Activated naive CD4-positive, alpha-beta T cell (primary cell): Measurements from ENCODE around the gene PPT2.
A peak's percentile ranks its signal among the peaks of the same experiment; 100 is the strongest.
"Not testable (repeated sequence)": the region's sequence is repeated elsewhere in the genome, so short reads cannot be mapped to it uniquely, and the experiment has no call there.

Experiments used
- DNase-seq, 4 experiments: peaks; one replicate each; lab custom pipeline; 2025; lab: John Stamatoyannopoulos, UW

PPT2 gene

GRCh38 chr6:32189742-32190053 is 35.8 kb downstream of the PPT2 start:
- no peak for DNase-seq

DNA sequence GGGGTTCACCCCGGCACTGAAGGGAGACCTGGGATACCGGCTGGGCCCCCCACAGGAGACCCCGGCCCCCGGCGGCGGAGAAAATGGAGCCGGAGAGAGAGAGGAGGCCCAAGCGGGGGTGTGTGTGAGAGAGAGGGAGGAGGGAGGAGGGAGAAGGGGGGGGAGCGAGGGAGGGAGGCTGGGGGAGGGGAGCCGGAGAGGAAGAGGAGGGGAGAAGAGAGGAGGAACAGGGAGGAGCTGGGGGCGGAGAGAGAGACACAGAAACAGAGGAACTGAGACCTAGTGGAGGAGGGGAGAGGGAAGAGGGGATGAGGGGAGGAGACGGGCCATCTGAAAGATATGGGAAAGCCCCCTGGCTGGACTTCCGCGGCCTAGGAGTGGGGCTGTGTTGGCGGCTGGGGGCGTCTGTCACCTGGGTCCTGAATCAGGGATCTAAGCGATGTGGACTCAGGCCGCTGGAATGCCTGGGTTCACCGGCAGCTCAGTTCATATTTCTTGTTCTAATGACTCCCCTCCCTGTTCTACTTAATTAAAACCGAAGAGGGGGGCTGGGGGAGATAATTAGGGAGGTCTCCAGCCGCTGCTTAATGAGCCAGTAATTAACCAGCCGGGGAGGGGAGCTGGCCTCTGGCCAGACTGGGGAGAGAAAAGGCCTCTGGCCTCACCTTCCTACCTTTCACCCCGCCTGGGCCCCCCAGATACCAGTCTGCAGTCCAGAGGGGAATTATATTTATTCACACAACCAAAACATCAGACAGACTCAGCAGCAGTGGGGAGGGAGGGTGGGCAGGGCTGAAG is 36.3 kb downstream of the PPT2 start, which contains the start of gene PBX2:
Gene PBX2, minus strand, starts transcription at position 149 of the 798 bp plus-strand sequence. CDS start 287 bp downstream, outside the sequence.
- peak in 3 of 4 experiments; percentile 22 to 78 (median 68) for DNase-seq

DNA sequence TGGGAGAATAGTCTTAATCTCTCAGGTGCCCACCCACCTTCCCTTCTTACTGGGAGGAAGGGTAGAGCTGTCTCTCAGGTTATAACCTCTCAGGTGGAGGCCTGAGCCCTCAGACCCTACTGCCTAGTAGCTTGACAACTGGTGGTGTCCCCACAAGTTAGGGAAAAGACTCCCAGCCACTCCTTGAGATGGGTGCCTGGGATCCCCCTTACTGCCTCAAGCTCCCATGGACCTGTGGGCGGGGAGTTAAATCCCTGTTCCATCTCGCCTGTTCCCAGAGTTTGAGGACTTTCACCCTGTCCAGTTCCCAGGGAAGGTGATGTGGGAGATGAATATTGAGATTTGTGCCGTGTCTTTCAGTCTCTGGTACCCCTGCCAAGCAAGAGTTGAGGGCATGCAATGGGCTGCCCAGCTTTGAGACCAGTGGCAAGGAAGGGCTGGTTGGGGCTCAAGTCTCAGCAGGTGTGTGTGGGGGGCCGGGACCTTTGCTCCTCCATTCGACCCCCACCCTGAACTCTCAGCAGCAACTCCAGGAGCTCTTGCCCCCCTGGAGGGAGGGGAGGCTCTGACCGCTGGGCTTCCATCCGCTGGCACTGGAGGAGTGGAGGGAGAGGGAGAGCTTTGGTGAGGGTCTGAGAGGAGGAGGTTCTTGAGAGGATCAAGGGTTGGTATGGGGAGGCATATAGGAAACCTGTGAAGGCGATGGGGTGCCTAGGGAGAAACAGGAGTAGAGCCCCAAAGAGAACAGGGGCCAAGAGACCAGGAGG is 37.2 kb downstream of the PPT2 start:
- DNase-seq = no peak

DNA sequence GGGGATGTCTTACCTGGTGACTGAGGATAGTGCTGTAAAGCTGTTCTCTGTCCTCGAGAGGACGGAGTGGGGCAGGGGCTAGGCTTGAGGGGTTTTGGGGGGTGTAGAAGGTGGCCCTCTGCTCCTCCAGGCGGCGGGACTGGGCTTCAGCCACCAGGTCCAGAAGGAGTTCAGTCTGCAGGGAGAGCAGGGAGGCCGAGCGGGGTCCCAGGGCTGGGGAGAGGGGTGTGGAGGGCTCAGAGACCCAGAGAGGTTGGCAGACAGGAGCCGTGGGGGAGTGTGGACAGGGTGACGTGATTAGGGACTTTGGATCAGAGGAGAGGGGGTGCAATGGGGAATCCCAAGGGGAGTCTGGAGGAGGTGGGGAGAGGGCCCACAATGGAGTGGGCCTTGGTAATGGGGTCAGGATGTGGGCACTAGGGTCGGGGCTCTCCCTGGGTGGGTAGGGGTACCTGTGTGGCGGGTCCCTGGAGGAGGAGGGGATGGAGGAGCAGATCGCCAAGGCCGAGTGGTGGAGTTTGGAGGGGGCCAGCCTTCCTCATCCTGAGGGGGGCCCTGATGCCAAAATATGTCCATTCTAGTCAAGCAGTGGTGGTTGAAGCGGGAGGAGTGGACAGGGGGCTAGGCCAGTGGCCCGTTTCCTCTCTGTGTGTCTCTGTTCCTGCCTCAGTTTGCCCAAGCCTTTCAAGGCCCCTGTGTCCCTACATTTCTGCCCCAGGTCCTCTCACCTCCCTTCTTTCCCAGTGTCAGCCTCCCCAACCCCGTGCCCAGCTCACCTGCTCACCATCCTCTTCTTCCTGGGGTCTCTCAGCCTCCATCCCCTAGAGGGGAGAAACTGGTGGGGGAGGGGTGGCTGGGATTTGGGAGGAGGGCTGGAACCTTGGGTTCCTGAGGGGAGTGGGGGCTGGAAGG is 38.0 kb downstream of the PPT2 start:
- no peak for DNase-seq

- peak in 2 of 4 experiments; percentile 46 to 55 for DNase-seq
Measured at GRCh38 chr6:32192608-32193039, 38.7 kb downstream of the PPT2 start, which contains the start of gene GPSM3. TSS of gene GPSM3 (minus strand) at chr6:32192643. CDS start at chr6:32192513, 130 bp downstream.

- DNase-seq = not testable (repeated sequence)
Measured at GRCh38 chr6:32193096-32193495, 39.2 kb downstream of the PPT2 start.

DNA sequence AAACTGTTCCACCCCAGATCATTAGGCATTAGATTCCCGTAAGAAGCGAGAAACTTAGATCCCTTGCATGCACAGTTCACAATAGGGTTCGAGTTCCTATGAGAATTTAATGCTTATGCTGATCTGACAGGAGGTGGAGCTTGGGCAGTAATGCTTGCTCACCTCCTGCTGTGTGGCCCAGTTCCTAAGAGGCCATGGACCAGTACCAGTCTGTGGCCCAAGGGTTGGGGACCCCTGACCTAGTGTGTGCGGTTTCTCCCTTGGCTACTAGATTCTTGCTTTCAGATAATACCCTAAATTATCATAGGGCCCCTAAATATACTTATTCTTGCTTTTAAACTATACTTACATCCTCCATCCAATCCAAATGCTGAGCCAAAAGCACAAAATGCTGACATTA is 40.4 kb downstream of the PPT2 start:
- no peak for DNase-seq

DNA sequence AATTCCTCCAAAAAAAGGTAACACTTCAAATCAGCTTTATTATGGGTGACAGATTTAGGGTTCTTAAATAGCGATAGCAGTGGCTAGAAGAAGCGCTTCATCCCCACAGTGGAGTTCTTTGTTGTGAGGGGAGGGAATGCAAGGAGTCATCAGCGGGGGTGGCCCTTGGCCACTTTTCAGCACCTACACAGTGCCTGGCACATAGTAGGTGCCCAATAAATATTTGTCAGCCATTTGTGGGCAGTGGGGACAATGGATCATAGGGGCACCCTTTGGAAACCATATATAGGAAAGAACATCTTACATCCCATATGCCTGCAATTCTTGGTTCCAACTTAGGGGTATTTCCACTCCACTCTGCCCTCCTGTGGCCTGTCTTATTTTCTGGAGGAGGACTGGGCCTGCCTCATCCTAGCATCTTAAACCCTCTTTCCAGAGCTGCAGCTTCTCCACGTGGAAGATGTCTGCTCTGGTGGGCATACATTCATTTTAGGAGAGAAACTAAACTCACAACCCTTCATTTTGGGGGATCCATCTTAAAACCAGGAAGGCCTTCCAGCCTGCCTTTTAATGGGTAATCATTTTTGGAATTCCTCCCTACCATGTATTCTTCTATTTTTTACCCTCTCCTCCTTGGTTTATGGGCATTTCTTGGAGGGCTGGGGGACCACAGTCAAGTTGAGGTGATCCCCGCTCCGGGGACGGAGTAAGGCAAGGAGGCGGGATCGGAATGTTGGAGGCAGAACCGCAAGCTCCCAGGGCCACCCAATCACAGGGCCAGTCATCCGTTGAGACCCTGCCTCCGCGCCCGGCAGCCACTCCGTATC is 41.1 kb downstream of the PPT2 start:
- DNase-seq = no peak

GRCh38 chr6:32195652-32195901 is 41.6 kb downstream of the PPT2 start:
- DNase-seq = peak; percentile 99 to 100 (median 99)

- peak in 1 of 4 experiments; percentile 51 for DNase-seq
Measured at GRCh38 chr6:32195902-32196681, 42.2 kb downstream of the PPT2 start.

- no peak for DNase-seq
Measured at GRCh38 chr6:32196682-32197616, 43.0 kb downstream of the PPT2 start.

DNA sequence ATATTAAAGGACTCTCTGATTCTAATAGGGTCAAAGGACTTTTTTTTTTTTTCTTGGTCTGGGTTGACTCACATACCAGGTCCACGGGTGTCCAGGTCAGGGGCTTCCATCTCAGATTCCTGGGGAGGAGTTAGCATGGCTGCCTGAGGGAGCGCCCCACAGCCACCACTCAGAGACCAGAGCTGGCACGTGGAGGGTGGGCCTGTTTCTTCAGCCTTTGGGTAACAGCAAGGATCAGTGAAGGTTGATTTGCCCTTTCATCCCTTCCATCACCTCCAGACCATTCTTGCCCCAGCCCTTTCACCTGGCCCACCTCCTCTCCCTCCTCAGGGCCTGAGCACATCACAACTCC is 44.4 kb downstream of the PPT2 start:
- no peak for DNase-seq

GRCh38 chr6:32198866-32199265 is 44.9 kb downstream of the PPT2 start:
- no peak for DNase-seq

DNA sequence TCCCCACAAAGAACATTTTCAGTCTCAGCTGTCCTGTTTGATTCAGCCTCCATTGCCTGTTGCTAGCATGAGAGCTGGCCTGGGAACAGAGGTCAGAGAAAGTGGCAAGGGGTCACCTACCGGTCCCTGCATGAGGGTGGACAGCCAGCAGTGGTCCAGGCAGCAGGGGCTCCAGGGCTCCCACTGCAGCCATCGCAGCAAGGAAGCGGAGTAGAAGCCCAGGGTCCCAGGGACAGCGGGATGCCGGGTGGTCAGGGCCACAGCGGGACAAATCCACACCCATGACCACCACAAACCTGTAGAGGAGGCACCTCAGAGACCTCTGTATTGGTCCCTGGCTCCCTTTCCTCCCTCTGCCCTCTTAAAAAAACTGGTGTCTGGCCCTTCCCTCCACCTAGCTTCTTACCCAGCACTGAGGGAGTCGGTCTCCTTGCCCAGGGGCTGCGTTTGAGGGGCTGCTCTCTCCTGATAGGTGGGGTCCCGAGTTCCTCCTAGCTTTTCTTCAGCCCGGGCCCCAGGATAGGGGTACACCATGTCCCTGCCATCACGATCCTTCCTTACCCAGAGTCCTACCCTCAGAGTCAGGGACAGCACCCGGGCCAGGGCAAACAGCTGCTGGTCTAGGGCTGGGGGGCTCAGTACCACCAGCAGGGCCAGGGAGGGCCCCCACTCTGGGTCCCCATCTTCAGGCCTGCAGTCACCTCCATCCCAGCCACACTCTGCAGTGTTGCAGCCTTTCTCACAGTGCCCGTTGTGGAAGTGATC is 47.0 kb downstream of the PPT2 start:
- no peak for DNase-seq

- DNase-seq = no peak
Measured at GRCh38 chr6:32202186-32202585, 48.2 kb downstream of the PPT2 start.

DNA sequence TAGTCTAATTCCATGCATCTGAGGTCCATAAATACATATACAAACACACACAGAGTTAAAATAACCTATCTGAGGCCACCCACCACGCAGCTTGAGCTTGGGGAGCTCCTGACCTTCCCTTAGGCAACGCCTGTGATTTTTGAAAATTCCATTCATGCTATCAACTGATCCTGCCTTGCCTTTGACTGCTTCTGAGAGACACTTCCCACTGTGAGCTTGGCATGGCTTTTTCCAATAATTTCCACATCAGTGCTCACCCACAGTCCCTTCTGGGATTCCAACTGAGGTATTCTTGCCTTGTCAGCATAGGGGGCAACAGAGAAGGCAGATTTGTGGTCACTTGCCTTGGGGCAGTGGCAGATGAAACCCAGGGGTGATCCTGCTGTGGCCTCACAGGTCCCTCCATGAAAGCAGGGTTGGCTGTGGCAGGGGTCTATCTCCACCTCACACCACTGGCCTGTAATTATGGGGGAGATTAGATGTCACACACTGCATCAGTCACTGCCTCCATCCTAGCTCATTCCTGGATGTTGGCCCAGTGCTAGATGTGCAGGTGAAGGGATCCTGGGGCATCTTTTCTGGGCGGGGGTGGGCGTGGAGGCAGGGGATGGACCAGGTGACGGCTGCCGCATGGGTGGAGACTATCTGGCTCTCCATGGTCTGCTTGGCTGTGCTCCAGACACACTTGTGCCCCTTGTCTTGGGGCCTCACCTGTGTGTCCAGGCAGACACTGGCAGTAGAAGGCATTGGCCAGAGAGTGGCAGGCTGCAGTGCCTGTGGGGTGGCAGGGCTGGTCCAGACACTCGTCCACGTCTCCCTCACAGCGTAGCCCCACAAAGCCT is 49.7 kb downstream of the PPT2 start:
- no peak for DNase-seq

- no peak for DNase-seq
Measured at GRCh38 chr6:32204268-32204715, 50.4 kb downstream of the PPT2 start.

DNA sequence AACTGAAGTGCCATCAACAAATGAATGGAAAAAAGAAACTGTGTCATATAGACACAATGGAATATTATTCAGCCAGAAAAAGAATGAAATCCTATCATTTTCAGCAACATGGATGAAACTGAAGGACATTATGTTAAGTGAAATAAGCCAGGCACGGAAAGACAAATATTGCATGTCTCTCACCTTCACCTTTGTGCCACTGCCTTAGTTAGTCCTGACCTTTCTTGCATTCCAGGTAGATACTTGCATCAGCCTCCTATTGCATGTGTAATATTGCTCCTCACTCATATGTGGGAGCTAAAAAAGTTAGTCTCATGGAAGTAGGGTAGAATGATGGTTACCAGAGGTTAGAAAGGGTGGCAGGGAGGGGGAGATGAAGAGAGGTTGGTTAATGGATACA is 55.1 kb downstream of the PPT2 start:
- DNase-seq = no peak
